ENCODE measurements around the gene KCNJ4.
"Not testable (repeated sequence)": the region's sequence is repeated elsewhere in the genome, so short reads cannot be mapped to it uniquely, and the experiment has no call there.

Gene KCNJ4

DNA sequence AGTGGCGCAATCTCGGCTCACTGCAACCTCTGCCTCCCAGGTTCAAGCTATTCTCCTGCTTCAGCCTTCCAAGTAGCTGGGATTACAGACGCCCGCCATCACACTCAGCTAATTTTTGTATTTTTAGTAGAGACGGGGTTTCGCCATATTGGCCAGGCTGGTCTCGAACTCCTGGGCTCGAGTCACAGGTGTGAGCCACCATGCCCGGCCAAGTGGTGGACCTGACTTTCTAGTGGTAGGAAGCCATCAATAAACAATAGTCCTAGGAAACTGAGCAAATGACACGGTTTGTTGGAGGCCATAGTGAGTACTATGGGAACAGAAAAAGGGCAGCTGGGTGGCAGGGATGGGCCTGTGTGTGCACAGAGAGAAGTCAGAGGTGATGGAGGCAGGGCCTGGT lies 15.2 kb upstream of the KCNJ4 start:
- DNase-seq = not testable (repeated sequence)

DNA sequence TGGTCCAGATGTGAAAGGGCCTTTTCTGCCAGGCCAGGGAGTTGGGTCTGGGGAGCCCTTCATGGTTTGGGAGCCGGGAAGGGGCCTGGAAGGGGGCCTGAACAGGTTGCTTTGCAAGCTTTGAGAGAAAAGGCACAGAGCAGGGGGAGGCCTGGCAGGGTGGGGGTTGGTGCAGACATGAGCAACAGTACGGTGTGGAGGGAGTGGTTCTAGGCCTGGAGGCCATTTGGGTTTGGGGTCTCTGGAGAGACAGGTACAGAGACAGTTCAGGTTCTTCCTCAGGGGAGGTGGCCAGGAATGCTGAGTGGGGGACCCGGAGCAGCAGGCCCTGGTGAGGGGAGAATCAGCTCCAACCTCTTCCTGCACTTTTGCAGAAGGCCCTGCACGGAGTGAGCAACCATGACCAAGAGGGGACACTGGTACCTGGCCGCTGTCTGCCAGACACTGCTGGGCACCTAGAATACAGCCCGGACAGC lies 14.3 kb upstream of the KCNJ4 start:
- no peak for DNase-seq

DNA sequence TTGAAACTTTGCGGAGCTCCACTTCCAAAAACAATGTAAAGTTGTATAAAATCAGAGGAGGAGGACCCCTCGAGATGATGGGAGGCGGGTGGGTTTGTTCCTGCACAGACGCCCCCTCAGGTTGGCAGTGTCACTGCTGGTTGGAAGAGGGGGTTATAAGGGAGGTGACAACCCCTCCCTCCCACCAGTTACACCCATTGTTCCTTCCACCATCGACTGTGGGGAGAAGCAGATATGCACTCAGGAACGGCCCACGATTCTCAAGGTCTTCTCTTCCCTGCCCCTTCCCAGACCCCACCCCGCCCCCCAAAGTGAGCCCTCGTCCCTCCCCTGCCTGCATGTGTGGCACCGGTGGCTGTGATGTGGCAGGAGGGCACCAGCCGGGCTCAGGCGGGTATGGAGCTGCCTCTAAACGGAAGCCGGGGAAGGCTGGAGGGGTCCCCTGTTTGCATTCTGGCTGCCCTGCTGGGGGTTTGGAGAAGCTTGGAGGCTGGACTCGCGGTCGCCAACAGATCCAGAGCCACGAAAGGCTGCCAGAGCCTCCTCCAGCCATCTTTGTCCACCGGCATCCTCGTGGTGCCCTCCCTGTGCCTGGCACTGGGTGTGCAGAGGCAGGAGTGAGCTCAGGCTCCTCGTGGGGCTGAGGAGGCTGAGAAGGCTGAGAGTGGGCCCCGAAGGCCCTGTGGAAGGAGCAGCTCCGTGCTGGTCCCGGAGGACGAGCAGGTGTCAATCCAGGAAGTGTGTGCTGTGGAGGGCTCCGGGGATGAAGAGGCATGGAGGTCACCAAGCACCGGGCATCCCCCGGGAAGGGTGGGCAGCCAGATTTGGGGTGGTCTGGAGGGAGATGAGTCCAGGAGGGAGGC lies 13.7 kb upstream of the KCNJ4 start:
- DNase-seq = no peak

DNA sequence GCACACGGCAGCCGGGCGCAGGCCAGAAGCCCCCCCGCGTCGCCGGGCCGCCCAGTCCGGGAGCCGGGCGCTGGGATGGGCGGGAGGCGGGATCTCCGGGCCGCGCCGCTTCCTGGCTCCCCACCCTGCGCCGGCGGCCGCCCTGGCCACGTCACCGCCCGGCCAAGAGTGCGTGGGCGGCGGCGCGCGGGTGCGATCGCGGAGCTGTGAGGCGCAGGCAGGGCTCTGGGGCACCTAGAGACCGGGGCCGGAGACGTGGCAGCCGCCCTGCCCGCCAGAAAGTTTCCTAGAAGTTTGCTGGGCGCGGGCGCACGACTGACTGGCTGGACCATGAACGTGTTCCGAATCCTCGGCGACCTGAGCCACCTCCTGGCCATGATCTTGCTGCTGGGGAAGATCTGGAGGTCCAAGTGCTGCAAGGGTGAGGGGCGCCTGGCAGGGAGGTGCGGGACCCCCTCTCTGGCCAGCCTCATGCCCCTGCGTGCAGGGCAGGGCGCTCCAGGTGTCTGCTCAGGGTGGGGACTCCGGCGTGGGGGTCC lies 13.0 kb upstream of the KCNJ4 start, which contains the start of gene KDELR3:
Gene KDELR3, plus strand, starts transcription at position 193 of the 539 bp plus-strand sequence. Its CDS starts 138 bp downstream, at position 331.
- no peak for DNase-seq

DNA sequence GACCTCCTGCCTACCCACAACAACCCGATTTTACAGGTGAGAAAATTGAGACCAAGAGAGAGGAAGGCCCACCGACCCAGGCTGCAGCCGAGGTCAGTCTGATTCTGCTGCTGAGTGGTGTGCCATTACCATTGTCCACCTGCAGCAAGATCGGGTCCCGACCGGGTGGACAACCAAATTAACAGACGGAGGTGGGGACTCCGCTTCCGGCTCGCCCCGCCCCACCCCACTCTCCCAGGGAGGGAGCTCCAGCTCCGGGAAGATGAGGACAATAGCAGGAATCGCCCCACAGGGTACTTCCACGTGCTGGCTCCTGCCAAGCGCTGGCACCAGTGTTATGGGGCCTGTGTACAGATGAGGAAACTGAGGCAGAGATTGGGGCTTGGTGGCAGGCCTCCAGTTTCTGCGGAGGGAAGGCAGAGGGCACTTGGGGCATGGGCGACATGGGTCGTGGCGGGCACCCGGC lies 12.5 kb upstream of the KCNJ4 start:
- DNase-seq = no peak

DNA sequence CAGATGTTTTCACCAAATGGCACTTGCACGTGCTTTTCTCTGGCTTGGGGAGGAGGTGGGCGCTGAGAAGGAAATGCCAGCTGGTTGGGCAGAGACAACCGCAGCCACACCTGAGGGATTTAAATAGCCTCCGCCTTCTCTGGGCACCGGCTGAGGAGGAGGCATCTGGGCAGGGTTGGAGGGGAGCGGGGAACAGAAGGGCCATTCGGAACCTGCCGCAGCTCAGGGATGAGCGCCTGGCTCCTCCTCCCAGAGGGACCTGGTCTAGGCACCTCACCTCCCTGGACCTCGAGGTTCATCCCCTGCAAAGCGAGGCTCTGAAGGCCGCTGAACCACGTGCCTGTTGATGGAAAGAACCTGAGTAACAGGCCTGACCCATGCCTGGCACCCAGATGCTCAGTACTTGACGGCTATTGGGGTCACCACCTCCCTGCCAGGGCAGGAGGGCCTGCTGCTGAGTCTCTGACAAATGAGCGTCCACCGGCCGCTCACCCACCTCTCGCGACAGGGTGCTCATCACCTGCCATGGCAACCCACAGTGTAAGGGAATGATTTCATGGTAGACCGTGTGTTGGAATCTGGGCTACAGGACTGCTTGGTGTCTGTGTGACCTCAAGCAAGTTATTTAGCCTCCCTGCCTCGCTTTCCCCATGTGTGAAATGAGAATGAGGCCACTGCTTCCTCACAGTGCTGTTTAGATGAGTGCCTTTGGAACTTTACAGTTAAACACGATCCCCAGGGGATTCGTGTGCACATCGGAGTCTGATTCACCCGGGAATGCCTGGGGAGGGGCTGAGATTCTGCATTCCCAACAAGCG lies 10.9 kb upstream of the KCNJ4 start:
- DNase-seq = no peak

DNA sequence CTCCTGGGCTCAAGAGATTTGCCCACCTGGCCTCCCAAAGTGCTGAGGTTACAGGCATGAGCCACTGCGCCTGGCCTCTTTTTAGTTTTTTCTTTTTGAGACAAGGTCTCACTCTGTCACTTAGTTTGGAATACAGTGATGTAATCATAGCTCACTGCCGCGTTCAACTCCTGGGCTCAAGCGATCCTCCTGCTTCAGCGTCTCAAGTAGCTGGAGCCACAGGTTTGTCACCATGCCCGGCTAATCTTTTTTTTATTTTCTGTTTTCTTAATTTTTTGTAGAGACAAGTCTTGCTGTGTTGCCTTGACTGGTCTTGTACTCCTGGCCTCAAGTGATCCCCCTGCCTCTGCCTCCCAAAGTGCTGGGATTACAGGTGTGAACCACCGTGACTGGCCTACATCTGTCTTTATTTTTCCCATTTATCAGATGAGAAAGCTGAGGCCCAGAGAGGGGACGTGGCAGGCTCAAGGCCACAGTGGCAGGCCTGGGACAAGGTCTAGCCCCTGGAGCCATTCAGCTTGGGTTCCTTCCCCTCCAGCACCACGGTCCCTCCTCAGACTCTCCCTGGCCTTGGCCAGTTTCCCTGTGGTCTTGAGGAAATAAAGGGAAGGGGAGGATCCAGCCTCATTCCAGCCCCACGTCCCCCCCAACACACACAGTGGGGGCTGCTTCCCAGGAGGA lies 10.1 kb upstream of the KCNJ4 start:
- DNase-seq = no peak

DNA sequence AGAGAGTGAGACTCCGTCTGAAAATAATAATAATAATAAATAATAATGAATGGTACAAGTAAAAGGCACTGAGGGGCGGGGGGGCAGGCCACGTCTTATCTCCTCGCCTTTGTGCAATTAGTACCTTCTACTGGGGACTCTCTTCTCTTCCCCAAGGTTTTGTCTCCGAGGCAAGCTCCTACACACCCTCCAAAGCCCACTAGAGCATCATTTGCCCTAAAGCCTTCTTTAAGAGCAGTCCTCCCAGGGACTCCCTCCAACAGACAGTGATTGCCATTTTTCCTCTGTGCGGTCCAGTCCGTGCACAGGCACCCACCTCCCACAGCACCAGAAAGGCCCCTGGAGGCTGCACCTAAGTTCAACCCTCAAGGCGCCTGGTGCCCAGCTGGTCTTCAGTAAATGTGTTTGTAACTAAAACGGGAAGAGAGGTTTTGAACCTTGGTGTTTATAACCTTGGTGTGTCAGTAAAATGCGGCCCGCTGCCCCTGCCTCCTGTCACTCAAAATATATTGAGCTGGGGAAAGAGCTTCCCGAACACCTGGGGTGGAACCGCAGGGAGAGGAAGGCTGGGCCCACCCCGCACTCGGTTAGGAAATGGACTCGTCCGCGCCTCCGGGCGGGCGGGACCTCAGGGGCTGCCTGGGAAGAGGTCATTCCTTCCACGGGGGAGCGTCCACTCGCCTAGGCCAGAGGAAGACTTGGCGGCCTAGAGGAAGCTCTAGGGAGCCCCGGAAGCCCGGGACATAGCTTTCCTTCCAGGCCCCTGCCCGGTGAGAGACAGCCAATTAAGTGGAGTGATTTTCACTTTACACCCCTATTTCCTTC lies 8.2 kb upstream of the KCNJ4 start:
- DNase-seq = no peak

DNA sequence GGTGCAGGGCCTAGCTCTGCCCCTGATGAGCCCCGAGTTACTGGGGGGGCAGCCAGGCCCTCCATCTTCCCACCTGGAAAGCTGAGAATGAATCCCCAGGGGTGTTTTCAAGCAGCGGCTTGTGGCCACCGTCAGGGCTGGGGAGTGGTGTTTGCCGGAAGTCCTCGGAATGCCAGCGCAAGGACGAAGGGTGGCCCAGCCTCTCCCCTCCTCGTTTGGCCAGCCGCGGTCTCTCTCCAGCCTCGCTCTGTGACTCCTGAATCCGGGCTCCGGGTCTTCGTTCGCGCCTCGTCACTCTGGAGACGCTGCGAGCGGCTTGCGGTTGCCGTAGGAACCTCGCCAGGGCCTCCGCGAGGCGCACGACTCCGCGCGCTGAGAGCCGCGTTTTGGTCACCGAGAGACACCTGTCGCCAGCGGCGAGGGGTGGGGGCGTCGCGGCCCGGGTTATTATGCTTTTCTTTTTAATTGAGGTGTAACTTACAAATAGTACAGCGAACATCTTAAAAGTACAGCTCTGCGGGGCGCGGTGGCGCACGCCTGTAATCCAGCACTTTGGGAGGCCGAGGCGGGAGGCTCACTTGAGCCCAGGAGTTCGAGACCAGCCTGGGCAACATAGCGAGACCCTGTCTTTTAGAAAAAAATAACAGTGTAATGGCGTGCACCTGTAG lies 6.5 kb upstream of the KCNJ4 start:
- DNase-seq = no peak

DNA sequence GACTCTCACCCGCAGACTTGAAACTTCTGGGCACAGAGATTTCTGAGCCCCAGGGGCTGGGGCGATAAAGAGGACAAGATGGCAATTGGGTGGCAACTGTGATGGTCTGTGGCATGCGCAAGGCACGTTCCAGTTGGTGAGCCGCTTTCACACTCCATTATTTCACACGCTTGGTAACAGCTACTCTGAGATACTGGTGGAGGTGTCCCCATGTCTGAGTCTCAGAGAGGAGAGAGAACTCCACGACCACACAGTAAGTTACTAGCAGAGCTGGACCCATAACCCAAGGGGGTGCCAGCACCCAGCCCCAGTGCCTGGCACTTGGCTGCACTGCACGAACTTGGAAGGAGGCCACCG lies 6.0 kb upstream of the KCNJ4 start:
- no peak for DNase-seq

DNA sequence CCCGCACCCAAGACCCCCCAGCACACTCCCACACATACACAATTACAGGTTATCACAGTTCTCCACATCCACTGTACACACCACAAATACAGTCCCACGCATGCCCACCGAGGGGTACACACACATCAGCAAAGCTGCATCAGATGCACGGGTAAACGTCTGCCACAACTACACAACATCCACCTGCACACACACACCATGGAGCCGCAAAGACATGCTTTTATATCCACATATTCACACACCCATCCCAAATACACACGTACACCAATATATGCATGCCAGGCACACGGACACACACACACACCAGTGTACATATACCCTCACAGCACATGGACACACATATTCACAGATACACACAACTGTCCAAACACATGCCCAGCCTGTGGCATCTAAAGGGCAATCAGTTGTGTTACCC lies 5.4 kb upstream of the KCNJ4 start:
- no peak for DNase-seq

DNA sequence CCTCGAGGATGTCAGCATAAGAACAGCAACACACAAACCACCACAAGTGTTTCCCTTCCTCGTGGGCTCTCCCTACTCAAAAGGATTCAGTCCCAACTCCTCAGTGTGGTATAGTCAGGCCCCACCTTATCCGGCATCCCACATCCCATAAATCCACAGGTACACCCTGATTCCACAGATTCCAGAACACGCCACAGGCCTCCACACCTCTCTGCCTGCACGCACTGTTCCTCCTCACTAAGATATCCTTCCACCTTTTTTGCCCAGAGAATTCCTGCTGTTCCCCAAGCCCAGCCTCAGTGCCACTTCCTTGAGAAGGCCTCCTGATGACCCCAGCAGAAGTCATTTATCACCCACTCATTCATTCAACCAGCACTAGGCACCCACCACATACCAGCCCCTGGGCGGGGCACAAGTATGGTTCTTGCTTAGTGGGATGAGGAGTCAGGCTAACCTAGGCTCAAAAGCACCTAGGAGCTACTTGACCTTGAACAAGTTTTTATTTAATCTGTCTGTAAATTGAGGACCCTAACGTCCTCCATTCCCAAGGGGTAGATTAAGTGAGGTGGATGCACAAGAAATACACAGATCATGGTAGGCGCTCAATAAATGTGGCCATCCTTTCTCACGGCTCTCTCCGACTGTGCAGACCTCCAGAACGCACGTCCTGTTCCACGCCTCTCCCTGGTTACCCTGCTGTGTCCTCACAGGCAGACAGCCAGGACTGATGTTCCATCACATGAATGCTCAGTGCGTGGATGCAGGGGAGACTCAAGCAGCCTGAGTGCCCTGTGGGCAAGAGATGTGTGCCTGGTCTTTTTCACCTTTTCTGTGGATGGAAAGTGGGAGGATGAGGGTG lies 2.1 kb upstream of the KCNJ4 start:
- no peak for DNase-seq

DNA sequence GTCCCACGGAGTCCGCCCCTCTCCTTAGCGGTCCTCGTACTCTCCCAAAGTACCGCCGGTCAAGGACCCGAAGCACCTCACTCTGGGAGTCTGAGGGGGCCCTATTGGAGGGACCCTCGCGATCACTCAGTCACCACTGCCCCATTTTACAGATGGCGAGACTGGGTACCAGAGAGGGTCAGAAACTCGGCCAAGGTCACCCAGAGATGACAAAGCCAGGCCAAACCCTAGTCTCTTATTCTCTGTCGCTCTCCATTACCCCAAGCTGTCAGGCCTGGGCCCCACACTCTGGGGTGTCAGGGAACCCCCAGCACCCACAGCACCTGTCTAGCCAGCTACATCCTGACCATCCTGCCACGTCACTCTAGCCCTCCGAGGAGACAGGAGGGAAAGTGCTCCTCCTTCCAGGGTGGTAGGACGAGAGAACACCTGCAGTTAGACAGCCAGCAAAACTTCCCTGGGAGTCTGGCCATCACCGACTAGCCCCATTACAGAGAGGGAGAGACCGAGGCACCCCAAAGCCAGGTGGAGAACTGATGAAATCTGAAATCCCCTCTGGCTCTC lies 1.4 kb upstream of the KCNJ4 start:
- DNase-seq = no peak

DNA sequence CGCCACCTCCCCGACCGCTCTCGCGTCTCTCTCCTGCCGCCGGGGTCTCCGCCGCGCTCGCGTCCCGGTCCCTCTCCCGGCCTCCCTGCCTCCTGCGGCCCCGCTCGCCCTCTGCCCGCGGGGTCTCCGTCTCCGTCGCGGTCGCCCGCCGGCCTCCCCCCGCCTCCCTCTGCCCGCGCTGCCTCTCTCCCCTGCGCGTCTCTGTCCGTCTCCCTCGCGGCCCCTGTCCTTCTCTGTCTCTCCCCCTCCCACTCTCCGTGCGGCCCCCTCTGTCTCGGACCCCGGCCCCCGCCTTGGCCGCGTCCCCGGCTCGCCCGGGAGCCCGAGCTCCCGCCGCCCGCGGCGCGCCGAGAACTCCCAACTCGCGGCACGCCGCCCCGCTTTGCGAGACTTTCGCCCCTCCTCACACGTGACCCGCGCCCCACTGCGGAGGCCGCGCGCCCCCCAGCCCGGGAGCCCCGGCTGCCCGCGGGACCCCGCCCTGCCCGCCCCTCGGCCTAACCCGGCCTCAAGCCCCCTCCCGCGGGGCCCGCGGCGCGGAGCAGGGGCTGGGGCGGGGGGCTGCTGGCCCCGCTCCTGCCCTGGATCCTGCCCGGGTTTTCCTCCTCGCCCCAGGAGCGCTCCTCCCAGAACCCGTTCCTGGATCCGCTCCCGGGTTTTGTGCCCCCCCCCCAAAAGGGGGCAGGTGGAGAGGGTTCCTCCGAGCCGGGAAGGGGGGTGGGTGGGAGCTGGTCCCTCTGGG lies 702 bp upstream of the KCNJ4 start:
- no peak for DNase-seq

DNA sequence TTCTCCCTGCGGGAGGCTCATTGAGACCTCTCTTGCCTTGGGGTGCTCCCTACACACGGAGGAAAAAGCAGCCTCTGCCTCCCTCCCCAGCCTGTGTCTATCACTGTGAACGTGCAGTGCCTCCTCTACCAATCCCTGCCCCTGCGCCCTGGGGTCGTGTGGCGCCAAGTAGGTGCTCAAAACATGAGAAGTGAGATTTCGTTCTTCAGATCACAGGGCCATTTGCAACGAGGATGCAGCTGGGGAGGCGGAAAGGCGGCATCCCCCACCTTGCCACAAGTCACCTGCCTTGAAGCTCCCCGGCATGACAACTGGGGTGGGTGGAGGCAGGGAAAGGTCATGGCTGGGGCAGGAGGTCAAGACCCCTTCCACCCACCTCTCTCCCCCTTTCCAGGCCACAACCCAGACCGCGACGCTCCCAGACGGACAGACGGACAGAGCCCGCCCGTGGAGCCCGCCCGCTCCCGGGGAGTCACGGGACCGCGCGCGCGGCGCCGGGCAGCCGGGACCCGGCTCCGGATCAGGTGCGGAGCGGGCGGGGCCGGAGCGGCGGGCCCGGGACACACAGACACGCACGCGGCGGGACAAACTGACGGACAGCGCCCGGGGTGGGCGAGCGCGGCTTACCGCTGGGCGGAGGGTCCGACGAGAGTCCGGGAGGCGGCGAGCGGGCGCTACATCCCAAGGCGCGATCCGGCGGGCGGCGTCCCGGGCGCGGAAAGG lies 485 bp downstream of the KCNJ4 start:
- DNase-seq = no peak

DNA sequence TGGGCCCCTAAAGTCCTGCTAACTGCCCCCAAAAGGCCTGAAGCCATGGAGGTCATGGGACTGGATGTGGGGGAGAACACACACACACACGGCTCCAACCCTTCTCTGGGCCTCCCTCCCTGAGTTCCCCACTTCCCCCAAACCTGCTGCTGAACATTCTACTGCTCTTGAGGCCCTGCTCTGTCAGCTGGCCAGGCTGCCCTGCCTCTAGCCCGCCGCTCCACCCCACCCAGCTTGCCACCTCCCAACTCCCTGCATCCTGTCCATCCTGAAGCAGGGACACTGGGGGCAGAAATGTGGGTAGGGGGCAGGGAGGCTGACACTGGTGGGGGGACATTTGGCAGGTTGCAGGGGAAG lies 1.0 kb downstream of the KCNJ4 start:
- no peak for DNase-seq

DNA sequence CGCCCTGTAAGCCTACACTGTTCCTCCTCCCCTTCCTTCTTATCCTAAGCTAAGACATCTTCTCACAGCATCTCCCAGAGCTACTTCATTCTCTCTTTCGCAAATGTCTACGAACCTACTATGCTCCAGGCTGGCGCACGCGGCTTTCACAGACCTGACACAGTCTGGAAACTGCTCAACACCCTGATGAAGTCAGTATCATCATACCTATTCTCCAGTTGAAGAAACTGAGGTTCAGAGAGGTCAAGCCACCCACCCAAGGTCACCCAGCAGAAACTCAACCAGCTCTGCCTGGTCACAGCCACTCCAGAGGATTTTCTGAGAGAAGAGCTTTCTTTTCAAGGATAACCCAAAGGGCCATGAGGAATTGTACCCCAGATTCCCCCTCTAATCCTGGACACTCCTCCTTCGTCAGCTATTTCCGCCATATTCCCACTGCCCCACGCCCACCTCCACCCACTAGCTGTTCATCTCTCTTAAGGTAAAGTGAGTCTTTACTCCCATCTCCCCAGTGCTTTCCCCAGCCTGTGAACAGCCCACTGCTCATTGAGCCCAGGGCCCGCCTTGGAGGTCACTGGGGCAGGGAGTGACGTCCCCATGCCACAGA lies 1.8 kb downstream of the KCNJ4 start:
- no peak for DNase-seq

DNA sequence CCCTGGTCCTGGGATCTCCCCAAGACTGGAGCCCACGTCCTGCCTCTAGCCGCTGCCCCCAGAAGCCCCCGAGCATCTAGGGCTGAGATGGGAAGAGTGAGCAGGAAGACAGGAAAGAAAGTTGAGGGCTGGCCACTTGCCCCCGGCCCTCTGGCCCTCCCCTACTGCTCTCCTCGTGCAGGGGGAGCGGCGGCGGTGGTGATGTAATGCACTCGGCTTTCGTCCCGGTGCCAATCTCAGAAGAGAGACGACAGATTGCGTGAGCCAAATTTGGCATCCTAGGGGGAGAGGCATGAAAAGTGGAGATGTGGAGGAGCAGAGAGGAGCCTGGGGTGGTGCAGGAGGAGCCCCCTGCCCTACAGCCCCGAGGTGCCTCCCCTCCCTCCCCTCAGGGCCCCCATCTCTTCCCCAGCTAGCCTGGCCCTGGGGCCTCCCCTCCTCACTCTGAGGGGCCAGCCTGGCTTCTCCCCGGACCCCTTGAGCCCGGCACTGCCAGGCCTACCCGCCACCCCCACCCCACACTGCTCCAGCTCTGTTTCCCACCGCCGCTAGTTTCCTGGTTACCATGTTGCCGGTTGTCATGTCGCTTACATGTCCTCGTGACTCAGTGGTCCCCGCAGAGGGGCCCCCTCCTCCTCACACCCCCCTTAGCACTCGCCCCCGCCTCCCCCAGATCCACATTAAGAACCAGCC lies 2.5 kb downstream of the KCNJ4 start:
- DNase-seq = no peak

Measured in activated gamma-delta T cell (primary cell).